Bronchial epithelial cell (primary cell): ENCODE measurements around the gene LRP1B. TPM values are rescaled to one million over a fixed set of nuclear protein-coding genes. Genes with fewer than 3 reads are reported as not detected.

Experiments
- DNase-seq: peaks from one replicate; pipeline ENCODE4 v3.0.0-alpha.2; 2010; ENCODE audit warnings: low read depth
- FAIRE-seq: peaks from 2 replicates; lab custom pipeline; 2011; peaks lifted over from hg19 to GRCh38; lab: Jason Lieb, UNC
- H3K27me3 ChIP-seq: 2 replicates; pipeline ENCODE4 v1.5.1; 2011; ENCODE audit warnings: low read length; ENCODE audit not compliant: control insufficient read depth, insufficient read depth
- H3K36me3 ChIP-seq: 2 replicates; pipeline ENCODE4 v1.5.1; 2011; ENCODE audit warnings: low read length; ENCODE audit not compliant: control insufficient read depth, insufficient read depth
- H3K4me3 ChIP-seq: 2 replicates; pipeline ENCODE4 v1.5.1; 2011; ENCODE audit warnings: mild to moderate bottlenecking, low read depth, low read length, control low read depth
- CTCF ChIP-seq: IDR thresholded peaks from 2 replicates; pipeline ENCODE4 v1.5.1; 2011; ENCODE audit warnings: mild to moderate bottlenecking, moderate library complexity, low read length, control low read depth, inconsistent platforms; ENCODE audit not compliant: insufficient read depth, severe bottlenecking
- total RNA-seq: library from RNA; depleted of rRNA; stranded (reverse); fragments of >200 nt; gene quantifications from 2 replicates; pipeline ENCODE4 v1.2.1, GENCODE V29; 2014

The LRP1B gene
- total RNA-seq, 1 donor from 2014 or later = under 0.01 TPM

GRCh38 chr2:141259683-141260082, 871.1 kb downstream of the LRP1B start:
- TF ChIP-seq CTCF = no peak
- FAIRE-seq = no peak
- Histone ChIP-seq H3K27me3 (no peaks in the 10 kb centered on the region), H3K36me3 (no peaks in the 10 kb centered on the region), H3K4me3 (no peak overlapping the region)
- DNase-seq = no peak

GRCh38 chr2:141242008-141242407, 888.8 kb downstream of the LRP1B start:
- no peak overlapping the region for H3K4me3 ChIP-seq
- no peaks in the 10 kb centered on the region for H3K36me3 ChIP-seq
- DNase-seq (no peak), FAIRE-seq (no peak)
- no peak for TF ChIP-seq CTCF
- H3K27me3 ChIP-seq = no peaks in the 10 kb centered on the region

GRCh38 chr2:141226560-141226959, 904.3 kb downstream of the LRP1B start:
- Histone ChIP-seq H3K27me3 (no peaks in the 10 kb centered on the region), H3K36me3 (no peaks in the 10 kb centered on the region), H3K4me3 (no peak overlapping the region)
- DNase-seq (no peak), FAIRE-seq (no peak)
- TF ChIP-seq CTCF = no peak

- TF ChIP-seq CTCF = no peak
- H3K36me3 ChIP-seq = no peaks in the 10 kb centered on the region
- FAIRE-seq (no peak), DNase-seq (no peak)
- no peaks in the 10 kb centered on the region for H3K27me3 ChIP-seq
- no peak overlapping the region for H3K4me3 ChIP-seq
These were observed 923.8 kb downstream of the LRP1B start for GRCh38 chr2:141207036-141207385.

- Histone ChIP-seq H3K36me3 (no peaks in the 10 kb centered on the region), H3K4me3 (no peak overlapping the region), H3K27me3 (no peaks in the 10 kb centered on the region)
- no peak for TF ChIP-seq CTCF
- DNase-seq (no peak), FAIRE-seq (no peak)
These were observed 929.7 kb downstream of the LRP1B start for GRCh38 chr2:141201016-141201565.

GRCh38 chr2:141200191-141200590, 930.6 kb downstream of the LRP1B start:
- FAIRE-seq (no peak), DNase-seq (no peak)
- no peaks in the 10 kb centered on the region for H3K36me3 ChIP-seq
- TF ChIP-seq CTCF = no peak
- no peak overlapping the region for H3K4me3 ChIP-seq
- H3K27me3 ChIP-seq = no peaks in the 10 kb centered on the region
